SK-N-SH treated with all-trans-retinoic acid at 6 μM for 48 hours (cell line): ENCODE data around the gene ACOX3.

Experiments
- ARNTL ChIP-seq: fragments of 450-650 bp; formaldehyde crosslinking; IDR thresholded peaks from 2 replicates; pipeline ENCODE4 v1.5.0; 2020; ENCODE audit warnings: low read depth, mild to moderate bottlenecking, moderate library complexity, borderline replicate concordance
- CREB5 ChIP-seq: fragments of 250-450 bp; sonication (Bioruptor Pico); IDR thresholded peaks from 2 replicates; pipeline ENCODE4 v1.5.1; 2020; ENCODE audit warnings: low read depth, mild to moderate bottlenecking, moderate library complexity
- RARB ChIP-seq: fragments of 250-450 bp; sonication (Bioruptor Pico); IDR thresholded peaks from 2 replicates; pipeline ENCODE4 v1.8.0; 2021; ENCODE audit warnings: mild to moderate bottlenecking, moderate library complexity
- SNAI2 ChIP-seq: fragments of 250-450 bp; sonication (Bioruptor Pico); IDR thresholded peaks from 2 replicates; pipeline ENCODE4 v1.5.0; 2020; ENCODE audit warnings: mild to moderate bottlenecking, moderate library complexity
- TF ChIP-seq, protein P1 (sequence below): fragments of 250-450 bp; sonication (Bioruptor Pico); IDR thresholded peaks from 2 replicates; pipeline ENCODE4 v1.5.1; 2021; ENCODE audit warnings: mild to moderate bottlenecking, moderate library complexity
- TF ChIP-seq, protein P2 (sequence below): fragments of 250-450 bp; sonication (Bioruptor Pico); IDR thresholded peaks from 2 replicates; pipeline ENCODE4 v1.8.0; 2021; ENCODE audit warnings: low read depth, mild to moderate bottlenecking, moderate library complexity, borderline replicate concordance

DNA sequence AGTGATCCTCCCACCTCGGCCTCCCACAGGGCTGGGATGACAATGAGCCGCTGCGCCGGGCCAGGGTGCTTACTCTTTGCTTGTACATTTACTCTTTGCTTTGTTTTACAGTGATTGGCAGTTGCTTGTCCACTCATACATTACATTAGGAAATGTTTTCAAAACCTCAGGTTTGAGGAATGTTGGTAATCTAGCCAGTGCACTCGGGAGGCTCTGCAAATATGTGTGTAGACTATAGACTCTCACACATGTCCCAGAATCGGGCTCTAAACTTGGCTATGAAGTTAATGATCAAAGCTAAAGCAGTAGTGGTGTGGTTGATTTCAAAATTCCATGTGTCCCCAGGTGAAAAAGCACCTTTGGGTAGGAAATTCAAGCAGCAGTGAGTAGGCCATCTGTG lies 20.6 kb upstream of the ACOX3 start:
- TF ChIP-seq RARB (no peak), ARNTL (no peak), CREB5 (CRISPR knock-in tag) (no peak), SNAI2 (CRISPR knock-in tag) (no peak)
- TF ChIP-seq, protein P1, sequence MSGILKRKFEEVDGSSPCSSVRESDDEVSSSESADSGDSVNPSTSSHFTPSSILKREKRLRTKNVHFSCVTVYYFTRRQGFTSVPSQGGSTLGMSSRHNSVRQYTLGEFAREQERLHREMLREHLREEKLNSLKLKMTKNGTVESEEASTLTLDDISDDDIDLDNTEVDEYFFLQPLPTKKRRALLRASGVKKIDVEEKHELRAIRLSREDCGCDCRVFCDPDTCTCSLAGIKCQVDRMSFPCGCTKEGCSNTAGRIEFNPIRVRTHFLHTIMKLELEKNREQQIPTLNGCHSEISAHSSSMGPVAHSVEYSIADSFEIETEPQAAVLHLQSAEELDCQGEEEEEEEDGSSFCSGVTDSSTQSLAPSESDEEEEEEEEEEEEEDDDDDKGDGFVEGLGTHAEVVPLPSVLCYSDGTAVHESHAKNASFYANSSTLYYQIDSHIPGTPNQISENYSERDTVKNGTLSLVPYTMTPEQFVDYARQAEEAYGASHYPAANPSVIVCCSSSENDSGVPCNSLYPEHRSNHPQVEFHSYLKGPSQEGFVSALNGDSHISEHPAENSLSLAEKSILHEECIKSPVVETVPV (CRISPR knock-in tag) = no peak
- TF ChIP-seq, protein P2, sequence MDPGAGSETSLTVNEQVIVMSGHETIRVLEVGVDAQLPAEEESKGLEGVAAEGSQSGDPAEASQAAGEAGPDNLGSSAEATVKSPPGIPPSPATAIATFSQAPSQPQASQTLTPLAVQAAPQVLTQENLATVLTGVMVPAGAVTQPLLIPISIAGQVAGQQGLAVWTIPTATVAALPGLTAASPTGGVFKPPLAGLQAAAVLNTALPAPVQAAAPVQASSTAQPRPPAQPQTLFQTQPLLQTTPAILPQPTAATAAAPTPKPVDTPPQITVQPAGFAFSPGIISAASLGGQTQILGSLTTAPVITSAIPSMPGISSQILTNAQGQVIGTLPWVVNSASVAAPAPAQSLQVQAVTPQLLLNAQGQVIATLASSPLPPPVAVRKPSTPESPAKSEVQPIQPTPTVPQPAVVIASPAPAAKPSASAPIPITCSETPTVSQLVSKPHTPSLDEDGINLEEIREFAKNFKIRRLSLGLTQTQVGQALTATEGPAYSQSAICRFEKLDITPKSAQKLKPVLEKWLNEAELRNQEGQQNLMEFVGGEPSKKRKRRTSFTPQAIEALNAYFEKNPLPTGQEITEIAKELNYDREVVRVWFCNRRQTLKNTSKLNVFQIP (CRISPR knock-in tag) = no peak
